ENCODE measurements around the gene IFNL1. TPM values are rescaled to one million over a fixed set of nuclear protein-coding genes. Genes with fewer than 3 reads are reported as not detected.

Gene IFNL1
- total and polyA plus RNA-seq, 9 of the 15 experiments (the other 6 are each of a cell fraction or from before 2014, with no cell fraction given) = not detected

DNA sequence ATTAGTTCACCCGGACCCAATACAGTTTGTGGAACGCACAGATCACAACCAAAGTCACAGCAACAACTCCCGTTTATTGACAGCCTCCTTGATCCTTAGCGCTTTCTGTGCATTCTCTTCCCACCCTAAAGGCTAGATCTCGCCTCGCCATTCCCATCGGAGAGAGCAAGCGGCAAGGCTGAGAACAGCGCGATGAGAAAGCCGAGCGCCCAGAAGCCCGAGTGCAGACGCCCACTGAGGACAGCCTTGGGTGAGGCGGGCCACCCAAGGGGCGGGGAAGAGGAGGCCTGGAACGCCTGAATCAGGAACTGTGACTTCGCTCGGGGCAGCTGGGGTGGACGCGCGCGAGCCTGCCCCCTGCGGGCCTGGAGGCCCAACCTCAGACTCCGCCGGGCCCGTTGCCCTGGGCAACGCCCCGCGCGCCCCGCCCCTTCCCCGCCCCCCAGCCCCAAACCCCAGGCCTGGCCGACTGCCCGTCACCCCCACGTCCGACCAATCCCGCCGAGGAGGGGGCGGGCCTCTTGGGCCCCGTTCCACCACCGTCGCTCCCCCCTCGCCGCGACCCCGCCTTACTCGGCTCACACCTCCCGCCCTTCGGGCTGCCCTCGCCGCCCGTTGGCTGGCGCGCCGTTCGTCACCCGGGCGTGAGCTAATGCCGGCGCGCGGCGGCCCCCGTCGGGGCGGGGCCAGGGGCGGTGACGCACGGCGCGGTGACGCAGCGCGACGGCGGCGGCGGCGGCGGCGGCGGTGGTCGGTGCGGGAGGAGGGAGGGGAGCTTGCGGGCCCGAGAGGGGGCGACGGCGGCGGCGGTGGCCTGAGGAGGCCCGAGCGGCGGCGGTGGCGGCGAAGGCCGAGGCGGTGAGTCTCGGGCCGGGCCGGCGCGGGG lies 45.8 kb downstream of the IFNL1 start, which contains the start of gene SAMD4B (continued):
- peak; percentile 68 for TF ChIP-seq EP400 (IDR thresholded peaks at IDR 0.05)
- peak; percentile 36; the same call in 1 of the 2 replicates for TF ChIP-seq ZNF75A (CRISPR knock-in tag; IDR thresholded peaks at IDR 0.05)
- TF ChIP-seq, protein P1, sequence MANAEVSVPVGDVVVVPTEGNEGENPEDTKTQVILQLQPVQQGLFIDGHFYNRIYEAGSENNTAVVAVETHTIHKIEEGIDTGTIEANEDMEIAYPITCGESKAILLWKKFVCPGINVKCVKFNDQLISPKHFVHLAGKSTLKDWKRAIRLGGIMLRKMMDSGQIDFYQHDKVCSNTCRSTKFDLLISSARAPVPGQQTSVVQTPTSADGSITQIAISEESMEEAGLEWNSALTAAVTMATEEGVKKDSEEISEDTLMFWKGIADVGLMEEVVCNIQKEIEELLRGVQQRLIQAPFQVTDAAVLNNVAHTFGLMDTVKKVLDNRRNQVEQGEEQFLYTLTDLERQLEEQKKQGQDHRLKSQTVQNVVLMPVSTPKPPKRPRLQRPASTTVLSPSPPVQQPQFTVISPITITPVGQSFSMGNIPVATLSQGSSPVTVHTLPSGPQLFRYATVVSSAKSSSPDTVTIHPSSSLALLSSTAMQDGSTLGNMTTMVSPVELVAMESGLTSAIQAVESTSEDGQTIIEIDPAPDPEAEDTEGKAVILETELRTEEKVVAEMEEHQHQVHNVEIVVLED (CRISPR knock-in tag; IDR thresholded peaks at IDR 0.05) = peak; percentile 96
- no peak for TF ChIP-seq GTF2E2 (tag; IDR thresholded peaks at IDR 0.05)
- TF ChIP-seq HDAC1 (IDR thresholded peaks at IDR 0.05) = peak in 1 of 2 experiments; percentile 80; a peak in 1 of 4 replicates
- no peak for TF ChIP-seq ZNF785 (CRISPR knock-in tag; IDR thresholded peaks at IDR 0.05)
- no peak for TF ChIP-seq ZNF217 (CRISPR knock-in tag; IDR thresholded peaks at IDR 0.05)
- no peak for TF ChIP-seq ZNF445 (CRISPR knock-in tag; IDR thresholded peaks at IDR 0.05; ENCODE audit: low read depth)
- TF ChIP-seq TAF9B (IDR thresholded peaks at IDR 0.05; ENCODE audit: partially characterized antibody) = peak; percentile 73
- TF ChIP-seq EP300 (IDR thresholded peaks at IDR 0.05; ENCODE audit: low read length) = peak; percentile 53; the same call in 1 of the 2 replicates
- TF ChIP-seq MED1 (CRISPR knock-in tag; IDR thresholded peaks at IDR 0.05; ENCODE audit: borderline replicate concordance) = no peak
- no peak for TF ChIP-seq THRAP3 (IDR thresholded peaks at IDR 0.05; ENCODE audit: borderline replicate concordance)
- TF ChIP-seq, protein P2, sequence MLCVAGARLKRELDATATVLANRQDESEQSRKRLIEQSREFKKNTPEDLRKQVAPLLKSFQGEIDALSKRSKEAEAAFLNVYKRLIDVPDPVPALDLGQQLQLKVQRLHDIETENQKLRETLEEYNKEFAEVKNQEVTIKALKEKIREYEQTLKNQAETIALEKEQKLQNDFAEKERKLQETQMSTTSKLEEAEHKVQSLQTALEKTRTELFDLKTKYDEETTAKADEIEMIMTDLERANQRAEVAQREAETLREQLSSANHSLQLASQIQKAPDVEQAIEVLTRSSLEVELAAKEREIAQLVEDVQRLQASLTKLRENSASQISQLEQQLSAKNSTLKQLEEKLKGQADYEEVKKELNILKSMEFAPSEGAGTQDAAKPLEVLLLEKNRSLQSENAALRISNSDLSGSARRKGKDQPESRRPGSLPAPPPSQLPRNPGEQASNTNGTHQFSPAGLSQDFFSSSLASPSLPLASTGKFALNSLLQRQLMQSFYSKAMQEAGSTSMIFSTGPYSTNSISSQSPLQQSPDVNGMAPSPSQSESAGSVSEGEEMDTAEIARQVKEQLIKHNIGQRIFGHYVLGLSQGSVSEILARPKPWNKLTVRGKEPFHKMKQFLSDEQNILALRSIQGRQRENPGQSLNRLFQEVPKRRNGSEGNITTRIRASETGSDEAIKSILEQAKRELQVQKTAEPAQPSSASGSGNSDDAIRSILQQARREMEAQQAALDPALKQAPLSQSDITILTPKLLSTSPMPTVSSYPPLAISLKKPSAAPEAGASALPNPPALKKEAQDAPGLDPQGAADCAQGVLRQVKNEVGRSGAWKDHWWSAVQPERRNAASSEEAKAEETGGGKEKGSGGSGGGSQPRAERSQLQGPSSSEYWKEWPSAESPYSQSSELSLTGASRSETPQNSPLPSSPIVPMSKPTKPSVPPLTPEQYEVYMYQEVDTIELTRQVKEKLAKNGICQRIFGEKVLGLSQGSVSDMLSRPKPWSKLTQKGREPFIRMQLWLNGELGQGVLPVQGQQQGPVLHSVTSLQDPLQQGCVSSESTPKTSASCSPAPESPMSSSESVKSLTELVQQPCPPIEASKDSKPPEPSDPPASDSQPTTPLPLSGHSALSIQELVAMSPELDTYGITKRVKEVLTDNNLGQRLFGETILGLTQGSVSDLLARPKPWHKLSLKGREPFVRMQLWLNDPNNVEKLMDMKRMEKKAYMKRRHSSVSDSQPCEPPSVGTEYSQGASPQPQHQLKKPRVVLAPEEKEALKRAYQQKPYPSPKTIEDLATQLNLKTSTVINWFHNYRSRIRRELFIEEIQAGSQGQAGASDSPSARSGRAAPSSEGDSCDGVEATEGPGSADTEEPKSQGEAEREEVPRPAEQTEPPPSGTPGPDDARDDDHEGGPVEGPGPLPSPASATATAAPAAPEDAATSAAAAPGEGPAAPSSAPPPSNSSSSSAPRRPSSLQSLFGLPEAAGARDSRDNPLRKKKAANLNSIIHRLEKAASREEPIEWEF (CRISPR knock-in tag; IDR thresholded peaks at IDR 0.05) = no peak
- TF ChIP-seq RAD51 (IDR thresholded peaks at IDR 0.05; ENCODE audit: borderline replicate concordance, low read depth) = no peak
- no peak for TF ChIP-seq PURB (CRISPR knock-in tag; IDR thresholded peaks at IDR 0.05; ENCODE audit: low read depth)
- no peak for TF ChIP-seq CBFA2T2 (conservative IDR thresholded peaks at IDR 0.05)
- TF ChIP-seq PHF20 (IDR thresholded peaks at IDR 0.05; ENCODE audit: partially characterized antibody) = no peak
- peak; percentile 23; the same call in 1 of the 2 replicates for TF ChIP-seq TCF3 (CRISPR knock-in tag; IDR thresholded peaks at IDR 0.05)
- no peak for TF ChIP-seq ZZZ3 (IDR thresholded peaks at IDR 0.05)
- no peak for TF ChIP-seq ZFPM2 (CRISPR knock-in tag; IDR thresholded peaks at IDR 0.05)
- no peak for TF ChIP-seq TEAD2 (tag; IDR thresholded peaks at IDR 0.05)
- TF ChIP-seq EZH2 (IDR thresholded peaks at IDR 0.05; ENCODE audit: borderline replicate concordance, low read depth, low read length) = no peak
- TF ChIP-seq PTTG1 (tag; IDR thresholded peaks at IDR 0.05; ENCODE audit: low read depth) = no peak
- TF ChIP-seq ZNF79 (CRISPR knock-in tag; IDR thresholded peaks at IDR 0.05; ENCODE audit: low read depth) = no peak
